Urinary bladder (tissue), 4 donors: Measurements from ENCODE around the gene CFAP77. TPM values are rescaled to one million over a fixed set of nuclear protein-coding genes. Genes with fewer than 3 reads are reported as not detected.
"Not testable (repeated sequence)": the region's sequence is repeated elsewhere in the genome, so short reads cannot be mapped to it uniquely, and the experiment has no call there.

ENCODE experiments used
- DNase-seq: peaks from one replicate; pipeline ENCODE4 v3.0.0-alpha.2; 2015; ENCODE audit errors: extremely low spot score
- H3K27ac ChIP-seq: one replicate; pipeline ENCODE4 v1.5.1; 2013; ENCODE audit warnings: low read depth, mild to moderate bottlenecking, moderate library complexity
- H3K36me3 ChIP-seq: one replicate; pipeline ENCODE4 v1.6.1; 2013; ENCODE audit warnings: mild to moderate bottlenecking, moderate library complexity; ENCODE audit not compliant: insufficient read depth
- H3K4me1 ChIP-seq: one replicate; pipeline ENCODE4 v1.6.1; 2013; ENCODE audit warnings: mild to moderate bottlenecking, moderate library complexity; ENCODE audit not compliant: insufficient read depth
- H3K4me3 ChIP-seq: one replicate; pipeline ENCODE4 v1.5.1; 2013; ENCODE audit warnings: low read depth, low read length
- WGBS: extraction: QIAGEN DNeasy Blood & Tissue Kit; methylation state at CpG from one replicate; pipeline ENCODE4 v1.1.7; 2013; 5-methylcytosine and 5-hydroxymethylcytosine counted together
- polyA plus RNA-seq: library from polyadenylated mRNA; stranded (reverse); fragments of 200-250 nt; gene quantifications from one replicate; pipeline ENCODE4 v1.2.3, GENCODE V29; 2013
- total RNA-seq: library from RNA; depleted of rRNA; stranded (reverse); fragments of >200 nt; gene quantifications from one replicate; pipeline ENCODE4 v1.2.3, GENCODE V29; 2014
- donor health status: healthy with polysubstance abuse.
- donor health status: healthy.

CFAP77 gene
- not detected for total RNA-seq
- not detected for polyA plus RNA-seq

- no peak within 1 kb of the TSS for H3K27ac ChIP-seq
- WGBS: under 1% methylated on average over 69 of the region's 69 CpGs
- H3K4me3 ChIP-seq: peak within 1 kb of the TSS; percentile 50
- DNase-seq: no peak
- H3K36me3 ChIP-seq: no peaks in the 10 kb centered on the region
- peaks cover 1% of the 10 kb centered on the region for H3K4me1 ChIP-seq
Observed at GRCh38 chr9:132409828-132410528, at the start of gene CFAP77. CFAP77 (plus strand) TSS chr9:132410211; CDS start chr9:132410272, 61 bp downstream.

GRCh38 chr9:132364068-132364467, 45.9 kb upstream of the CFAP77 start:
- H3K4me1 ChIP-seq: no peaks in the 10 kb centered on the region
- no peak overlapping the region for H3K4me3 ChIP-seq
- no peaks in the 10 kb centered on the region for H3K36me3 ChIP-seq
- WGBS: 87% methylated on average over 9 of the region's 9 CpGs
- DNase-seq: no peak
- no peak overlapping the region for H3K27ac ChIP-seq

GRCh38 chr9:132365986-132366385, 44.0 kb upstream of the CFAP77 start:
- Histone ChIP-seq H3K27ac (no peak overlapping the region), H3K4me1 (no peaks in the 10 kb centered on the region), H3K36me3 (no peaks in the 10 kb centered on the region), H3K4me3 (no peak overlapping the region)
- WGBS: 62% methylated on average over 3 of the region's 3 CpGs
- DNase-seq: no peak

- Histone ChIP-seq H3K27ac (no peak overlapping the region), H3K4me1 (no peaks in the 10 kb centered on the region), H3K36me3 (no peaks in the 10 kb centered on the region), H3K4me3 (no peak overlapping the region)
- WGBS: 90% methylated on average over 4 of the region's 4 CpGs
- no peak for DNase-seq
Observed at GRCh38 chr9:132366481-132366880, 43.5 kb upstream of the CFAP77 start.

- 40% methylated on average over 13 of the region's 13 CpGs for WGBS
- Histone ChIP-seq H3K4me3 (no peak overlapping the region), H3K27ac (no peak overlapping the region), H3K36me3 (no peaks in the 10 kb centered on the region), H3K4me1 (peaks cover 2% of the 10 kb centered on the region)
- DNase-seq: no peak
Observed at GRCh38 chr9:132367613-132368313, 42.2 kb upstream of the CFAP77 start.

GRCh38 chr9:132369421-132369820, 40.6 kb upstream of the CFAP77 start:
- H3K4me1 ChIP-seq: peaks cover 2% of the 10 kb centered on the region

GRCh38 chr9:132370592-132370991, 39.4 kb upstream of the CFAP77 start:
- 79% methylated on average over 4 of the region's 4 CpGs for WGBS
- Histone ChIP-seq H3K4me1 (peaks cover 2% of the 10 kb centered on the region), H3K4me3 (no peak overlapping the region), H3K36me3 (no peaks in the 10 kb centered on the region), H3K27ac (no peak overlapping the region)
- no peak for DNase-seq

More at GRCh38 chr9:132369421-132369820, 40.6 kb upstream of the CFAP77 start:
- no peak overlapping the region for H3K27ac ChIP-seq
- DNase-seq: no peak
- no peaks in the 10 kb centered on the region for H3K36me3 ChIP-seq
- H3K4me3 ChIP-seq: no peak overlapping the region
- WGBS: 93% methylated on average over 4 of the region's 4 CpGs

GRCh38 chr9:132372177-132373095, 37.6 kb upstream of the CFAP77 start:
- peaks cover 2% of the 10 kb centered on the region for H3K4me1 ChIP-seq
- no peak for DNase-seq
- 64% methylated on average over 14 of the region's 14 CpGs for WGBS
- no peak overlapping the region for H3K27ac ChIP-seq
- no peak overlapping the region for H3K4me3 ChIP-seq
- H3K36me3 ChIP-seq: no peaks in the 10 kb centered on the region

GRCh38 chr9:132377769-132378168, 32.2 kb upstream of the CFAP77 start:
- not testable (repeated sequence) for H3K36me3 ChIP-seq, DNase-seq, H3K27ac ChIP-seq, H3K4me1 ChIP-seq, H3K4me3 ChIP-seq
- whole genome bisulfite sequencing: 99% methylated on average over 2 of the region's 2 CpGs

GRCh38 chr9:132378416-132378815, 31.6 kb upstream of the CFAP77 start:
- not testable (repeated sequence) for DNase-seq, H3K27ac ChIP-seq, H3K4me1 ChIP-seq, H3K4me3 ChIP-seq, H3K36me3 ChIP-seq
- 93% methylated on average over 3 of the region's 3 CpGs for WGBS

GRCh38 chr9:132381966-132382541, 28.0 kb upstream of the CFAP77 start:
- Histone ChIP-seq H3K36me3 (peaks cover 4% of the 10 kb centered on the region), H3K27ac (no peak overlapping the region), H3K4me1 (no peaks in the 10 kb centered on the region), H3K4me3 (no peak overlapping the region)
- 86% methylated on average over 9 of the region's 9 CpGs for WGBS
- no peak for DNase-seq

GRCh38 chr9:132383462-132383883, 26.5 kb upstream of the CFAP77 start:
- Histone ChIP-seq H3K36me3 (peaks cover 7% of the 10 kb centered on the region), H3K4me3 (no peak overlapping the region), H3K27ac (no peak overlapping the region), H3K4me1 (no peaks in the 10 kb centered on the region)
- WGBS: 86% methylated on average over 10 of the region's 10 CpGs
- no peak for DNase-seq

GRCh38 chr9:132384376-132384775, 25.6 kb upstream of the CFAP77 start:
- Histone ChIP-seq H3K27ac (no peak overlapping the region), H3K36me3 (peaks cover 6% of the 10 kb centered on the region), H3K4me3 (no peak overlapping the region), H3K4me1 (no peaks in the 10 kb centered on the region)
- no peak for DNase-seq
- WGBS: 91% methylated on average over 8 of the region's 8 CpGs
